Measurements from ENCODE around the gene PLXNA3.
"Not testable (repeated sequence)": the region's sequence is repeated elsewhere in the genome, so short reads cannot be mapped to it uniquely, and the experiment has no call there.

PLXNA3 gene

DNA sequence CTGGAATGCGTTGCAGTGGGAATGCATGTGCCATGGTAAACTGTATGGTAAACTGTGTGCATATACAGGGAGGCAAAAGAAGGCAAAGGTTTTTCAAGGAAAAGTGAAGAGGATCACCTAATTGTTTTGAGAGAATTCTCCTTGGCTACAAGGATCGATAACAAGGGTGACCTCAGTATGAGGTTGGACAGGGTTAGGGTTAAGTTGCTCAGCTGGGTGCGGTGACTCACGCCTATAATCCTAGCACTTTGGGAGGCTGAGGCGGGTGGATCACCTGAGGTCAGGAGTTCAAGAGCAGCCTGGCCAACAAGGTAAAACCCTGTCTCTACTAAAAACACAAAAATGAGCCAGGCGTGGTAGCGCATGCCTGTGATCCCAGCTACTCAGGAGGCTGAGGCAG is 43.3 kb downstream of the PLXNA3 start:
- not testable (repeated sequence) for DNase-seq (ENCODE audit: low read depth in 2 of 2)

DNA sequence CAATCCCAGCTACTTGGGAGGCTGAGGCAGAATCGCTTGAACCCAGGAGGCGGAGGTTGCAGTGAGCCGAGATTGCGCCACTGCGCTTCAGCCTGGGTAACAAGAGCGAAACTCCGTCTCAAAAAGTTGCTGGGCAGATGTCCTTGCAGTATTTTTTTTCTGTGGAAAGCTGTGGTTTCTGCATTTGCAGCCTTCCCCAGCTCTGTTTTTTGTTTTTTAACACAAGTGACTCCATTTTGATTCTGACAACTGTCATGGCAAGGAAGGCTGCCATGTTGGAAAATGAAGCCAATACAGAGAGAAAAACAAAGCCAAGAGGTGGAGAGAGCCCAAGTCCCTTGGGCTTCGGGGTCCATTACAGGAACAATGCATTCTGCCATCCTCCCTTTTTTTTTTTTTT is 44.0 kb downstream of the PLXNA3 start:
- DNase-seq (ENCODE audit: low read depth in 2 of 2): no peak

DNA sequence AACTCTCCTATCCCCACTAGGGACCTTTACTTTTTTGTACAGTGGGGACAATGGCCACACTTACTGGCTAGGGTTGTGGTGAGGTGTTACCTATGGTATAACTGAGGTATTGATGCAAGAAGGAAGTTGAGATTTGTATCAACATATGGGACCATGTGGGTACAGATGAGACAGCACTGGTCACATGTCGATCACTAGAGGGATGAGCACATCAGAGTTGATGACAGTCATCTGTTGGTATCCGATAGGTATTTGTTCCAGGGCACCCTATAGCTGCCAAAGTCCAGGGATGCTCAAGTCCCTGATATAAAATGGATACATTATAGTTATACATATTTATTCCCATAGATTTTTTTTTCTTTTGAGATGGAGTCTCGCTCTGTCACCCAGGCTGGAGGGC is 44.9 kb downstream of the PLXNA3 start:
- no peak for DNase-seq (ENCODE audit: low read depth in 2 of 2)

DNA sequence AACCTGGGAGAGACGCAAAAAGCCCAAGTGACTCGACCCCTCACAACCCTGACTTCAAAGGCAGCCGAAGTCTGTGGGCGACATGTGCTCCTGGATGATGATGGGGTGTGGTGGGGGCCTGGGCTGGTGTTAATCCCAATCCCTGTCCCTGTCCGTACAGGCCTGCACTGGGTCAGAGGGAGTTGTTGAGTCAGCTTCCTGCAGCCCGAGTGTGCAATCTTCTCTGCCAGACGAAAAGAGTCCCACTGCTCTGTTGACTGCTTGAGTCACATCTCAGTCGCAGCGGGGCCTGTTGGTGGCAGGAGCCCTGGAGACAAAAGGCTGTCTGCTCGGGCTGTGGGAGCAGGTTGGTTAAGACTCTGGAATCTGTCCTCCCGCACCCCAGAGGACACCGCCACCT is 47.7 kb downstream of the PLXNA3 start:
- no peak for DNase-seq (ENCODE audit: low read depth in 2 of 2)

DNA sequence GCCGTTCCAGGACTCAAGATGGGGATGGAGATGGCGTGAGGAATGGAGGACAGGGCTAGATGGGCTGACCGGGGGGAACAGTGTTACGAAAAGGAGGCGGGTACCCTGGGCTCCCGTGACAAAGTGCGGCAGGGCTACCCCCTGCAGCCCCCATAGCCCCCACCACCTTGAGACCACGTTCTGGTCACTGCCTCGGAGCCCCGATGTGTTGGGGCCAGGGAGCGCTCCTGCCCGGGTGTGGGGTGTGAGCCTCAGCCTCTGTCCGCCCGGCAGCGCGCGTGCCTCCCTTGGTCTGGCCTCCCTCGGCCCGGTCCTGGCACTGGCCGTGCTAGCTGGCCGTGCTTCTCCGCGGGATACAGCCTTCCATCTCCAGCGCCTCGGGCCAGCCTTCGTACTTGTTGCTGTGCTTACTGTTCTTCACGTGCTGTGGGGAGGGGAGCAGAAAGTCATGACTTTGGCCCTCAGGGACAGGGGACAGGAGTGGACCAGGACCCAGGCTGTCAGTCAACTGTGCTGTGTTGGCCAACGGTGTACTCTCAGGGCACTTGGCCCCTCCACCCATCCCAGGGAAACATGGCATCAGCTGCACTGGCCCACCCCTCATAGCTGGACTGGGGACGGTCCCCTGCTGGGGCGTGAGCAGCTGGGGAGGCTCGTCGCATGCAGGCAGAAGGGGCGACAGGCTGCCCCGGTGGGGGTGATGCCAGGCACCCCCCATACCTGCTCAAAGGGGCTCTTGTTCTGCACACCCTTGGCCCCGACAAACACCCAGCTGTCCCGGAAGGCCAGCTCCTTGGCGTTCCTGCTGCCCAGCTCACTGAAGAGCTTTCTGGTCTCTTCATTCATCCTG is 48.6 kb downstream of the PLXNA3 start:
- DNase-seq (ENCODE audit: low read depth in 2 of 2): no peak

DNA sequence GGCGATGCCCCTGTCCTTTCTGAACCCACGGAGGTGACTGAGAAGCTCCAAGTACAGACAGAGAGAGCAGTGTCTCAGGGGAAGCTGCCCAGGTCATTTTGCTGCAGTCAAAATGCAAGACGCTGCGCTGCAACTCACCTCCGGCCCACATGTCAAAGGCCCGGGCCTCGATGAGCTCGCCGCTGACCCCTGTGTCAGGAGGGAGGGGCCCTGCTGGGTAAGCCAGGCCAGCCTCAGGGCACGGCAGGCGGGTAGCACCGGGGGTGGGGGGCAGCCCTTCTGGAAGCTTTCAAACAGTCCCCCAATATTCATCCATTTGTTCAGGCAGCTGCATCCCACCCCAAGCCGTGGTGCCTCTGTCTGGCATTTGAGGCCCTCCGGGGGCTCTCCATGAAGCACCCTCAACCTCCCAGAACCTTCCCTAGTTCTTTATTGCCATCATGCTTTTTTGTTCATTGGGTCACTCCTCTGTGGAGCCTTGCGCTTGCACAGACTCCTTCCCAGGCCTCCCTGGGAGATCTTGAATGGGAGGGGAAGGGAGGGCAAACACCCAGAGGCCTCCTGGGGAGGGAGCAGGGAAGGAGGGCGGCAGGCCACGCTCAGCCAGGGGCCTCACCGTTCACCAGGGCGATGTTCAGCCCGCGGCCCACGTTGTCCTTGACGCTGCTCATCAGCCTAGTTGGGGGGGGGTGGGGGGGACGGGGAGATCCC is 49.7 kb downstream of the PLXNA3 start:
- DNase-seq (ENCODE audit: low read depth in 2 of 2): no peak

DNA sequence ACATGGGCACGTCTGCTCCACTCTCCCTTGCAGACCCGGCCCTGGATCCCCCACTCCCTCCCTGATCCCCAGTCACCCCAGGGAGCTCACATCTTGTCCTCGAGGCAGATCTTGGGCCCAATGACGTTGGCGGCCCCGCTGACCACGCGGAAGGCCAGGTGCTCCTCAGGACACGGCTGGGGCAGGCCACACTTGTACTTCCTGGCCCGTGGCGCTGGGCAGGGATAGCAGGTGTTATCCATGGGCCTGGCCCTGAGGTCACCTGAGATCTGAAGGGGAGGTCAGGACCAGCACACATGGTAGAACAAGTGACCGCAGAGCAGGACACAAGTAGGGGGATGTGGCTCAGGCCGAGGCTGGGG is 50.3 kb downstream of the PLXNA3 start:
- no peak for DNase-seq (ENCODE audit: low read depth in 2 of 2)

DNA sequence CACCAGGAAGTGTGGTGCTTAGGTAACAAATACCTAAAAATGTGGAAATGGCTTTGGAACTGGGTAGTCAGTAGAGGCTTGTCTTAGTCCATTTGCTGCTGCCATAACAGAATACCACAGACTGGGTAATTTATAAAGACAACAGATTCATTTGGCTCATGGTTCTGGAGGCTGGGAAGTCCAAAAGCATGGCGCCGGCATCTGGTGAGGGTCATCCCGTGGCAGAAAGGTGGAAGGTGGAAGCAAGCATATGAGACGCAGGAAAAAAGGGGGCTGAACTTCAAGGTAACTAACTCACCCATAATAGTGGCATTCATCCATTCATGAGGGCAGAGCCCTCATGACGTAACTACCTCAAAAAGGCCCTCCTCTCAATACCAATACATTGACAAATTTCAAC is 51.4 kb downstream of the PLXNA3 start:
- DNase-seq (ENCODE audit: low read depth in 2 of 2): no peak

DNA sequence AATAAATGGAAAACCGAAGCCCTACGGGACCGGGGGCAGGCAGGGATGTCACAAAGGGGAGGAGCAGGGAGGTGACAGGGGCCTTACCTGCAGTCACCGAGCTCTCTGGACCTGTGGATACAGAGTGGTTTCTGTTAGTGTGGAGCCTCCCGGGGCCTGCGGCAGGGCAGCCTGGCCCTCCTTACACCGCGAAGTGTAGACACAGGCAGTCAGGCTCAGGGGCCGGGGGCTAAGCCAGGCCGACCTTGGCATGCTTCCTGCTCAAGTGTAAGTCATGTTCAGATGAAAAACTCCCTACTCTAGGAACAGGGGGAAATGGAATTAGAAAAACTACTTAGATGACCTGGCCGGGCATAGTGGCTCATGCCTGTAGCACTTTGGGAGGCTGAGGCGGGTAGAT is 53.7 kb downstream of the PLXNA3 start:
- no peak for DNase-seq (ENCODE audit: low read depth in 2 of 2)

DNA sequence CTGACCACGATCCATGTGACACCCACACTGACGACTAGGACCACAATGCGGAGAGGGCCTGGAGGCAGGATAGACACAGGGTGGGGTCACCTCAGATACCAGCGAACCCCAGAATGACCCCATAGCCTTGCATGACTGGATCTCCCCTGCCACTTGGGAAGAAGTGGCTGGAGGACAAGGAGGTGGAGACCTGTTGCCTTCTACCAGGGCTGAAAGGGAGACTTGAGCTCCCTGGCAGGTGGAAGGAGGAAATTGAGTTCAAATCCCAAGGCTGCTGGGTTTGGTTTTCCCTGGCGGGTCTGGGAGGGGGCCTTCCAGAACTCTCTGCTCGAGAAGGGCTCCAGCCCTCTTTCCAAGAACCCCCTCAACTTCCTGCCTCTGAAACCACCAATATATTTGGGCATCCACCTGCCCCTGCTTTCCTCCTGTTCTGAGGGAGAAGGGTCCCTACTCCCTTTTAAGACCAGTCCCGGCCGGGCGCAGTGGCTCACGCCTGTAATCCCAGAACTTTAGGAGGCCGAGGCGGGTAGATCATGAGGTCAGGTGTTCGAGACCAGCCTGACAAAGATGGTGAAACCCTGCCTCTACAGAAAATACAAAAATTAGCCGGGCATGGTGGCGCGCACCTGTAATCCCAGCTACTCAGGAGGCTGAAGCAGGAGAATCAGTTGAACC is 54.9 kb downstream of the PLXNA3 start:
- DNase-seq (ENCODE audit: low read depth in 2 of 2): no peak

DNA sequence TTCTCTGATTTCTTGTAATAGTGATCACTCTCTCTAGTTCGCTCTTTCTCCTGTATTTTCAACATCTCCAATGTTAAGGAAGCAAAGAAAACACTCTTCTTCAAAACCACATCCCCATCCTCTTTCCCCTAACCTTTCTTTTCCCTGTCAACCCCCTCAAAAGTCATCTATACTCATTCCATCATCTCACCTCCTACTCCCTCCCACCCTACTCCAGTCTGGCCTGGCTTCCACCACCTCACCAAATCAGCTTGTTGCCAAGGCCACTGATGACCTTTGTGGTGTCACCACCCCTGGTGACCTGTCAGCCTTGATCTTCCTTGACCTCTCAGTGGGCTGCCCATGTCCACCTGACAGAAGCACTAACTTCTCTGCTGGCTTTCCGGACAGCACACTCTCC is 55.6 kb downstream of the PLXNA3 start:
- no peak for DNase-seq (ENCODE audit: low read depth in 2 of 2)

DNA sequence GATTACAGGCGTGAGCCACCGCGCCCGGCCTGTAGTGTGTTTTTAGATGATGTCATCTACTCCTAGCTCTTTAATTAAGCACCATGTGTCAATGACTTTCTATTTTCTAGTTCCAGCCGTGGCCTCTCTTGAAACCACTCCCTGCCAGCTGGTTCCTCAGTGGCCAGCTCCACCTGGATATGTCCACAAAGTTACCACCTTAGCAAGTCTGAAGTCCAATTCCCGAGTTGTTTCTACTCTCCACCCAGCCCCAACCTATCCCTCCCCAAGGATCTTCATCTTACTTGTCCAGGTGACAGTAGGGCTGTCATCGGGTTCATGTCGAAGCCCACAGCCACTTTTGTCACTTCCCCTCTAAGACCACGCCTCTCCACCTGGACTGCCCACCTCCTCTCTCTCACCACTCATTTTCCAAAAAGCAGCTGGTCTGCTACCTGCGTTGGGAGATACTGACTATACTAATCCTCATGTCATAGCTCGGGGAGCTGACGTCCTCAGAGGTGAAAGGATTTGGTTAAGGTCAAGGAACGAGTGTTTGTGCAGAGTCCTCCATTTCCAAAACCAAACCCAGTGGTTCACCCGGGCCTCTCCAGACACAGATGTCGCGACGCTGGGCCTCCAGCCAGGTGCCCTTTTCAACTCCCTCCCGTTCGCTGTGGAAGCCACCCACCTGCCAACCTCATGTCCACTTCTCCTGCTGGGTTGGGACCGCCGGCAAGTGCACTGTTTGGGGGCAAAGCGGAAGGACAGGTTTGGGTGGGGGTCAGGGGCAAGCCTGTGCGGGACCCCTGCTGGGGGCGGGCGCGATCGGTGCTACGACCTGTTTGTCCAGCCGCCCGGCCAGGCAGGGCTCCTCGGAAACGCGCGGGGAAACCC is 57.2 kb downstream of the PLXNA3 start:
- no peak for DNase-seq (ENCODE audit: low read depth in 2 of 2)

DNA sequence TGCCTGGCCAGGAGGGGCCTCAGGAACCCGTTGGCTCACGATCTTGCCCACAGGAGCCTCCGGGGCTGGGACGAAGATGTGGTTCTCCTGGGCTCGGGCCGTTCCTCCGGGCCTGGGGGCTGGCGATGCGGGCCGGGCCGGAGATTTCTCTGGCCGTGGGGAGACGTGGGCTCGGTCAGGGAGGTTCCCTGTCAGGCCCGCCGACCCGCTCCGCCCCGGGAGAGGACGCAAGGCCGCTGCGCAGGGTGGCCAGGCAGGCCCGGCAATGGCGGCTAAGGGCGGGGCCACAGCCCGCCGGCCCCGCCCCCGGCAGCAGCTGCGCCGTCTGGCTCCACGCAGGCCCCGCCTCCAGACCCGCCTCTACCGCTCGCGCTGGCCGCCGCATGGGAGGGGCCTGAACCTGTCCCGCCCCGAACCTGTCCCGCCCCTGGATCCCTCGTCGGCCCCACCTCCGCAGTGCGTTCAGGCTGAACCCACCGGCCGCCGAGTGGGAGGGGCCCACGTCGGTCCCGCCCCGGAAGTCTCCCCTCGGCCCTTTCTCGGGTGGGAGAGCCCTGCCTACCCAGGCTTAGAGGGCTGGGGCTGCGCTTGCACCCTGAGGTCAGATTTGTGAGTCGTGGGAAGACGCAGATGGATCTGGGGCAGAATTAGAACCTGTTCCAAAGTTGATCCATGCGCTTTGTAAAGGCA is 58.0 kb downstream of the PLXNA3 start, which contains the start of gene FAM3A:
TSS of gene FAM3A (minus strand) at position 267 of the 690 bp plus-strand sequence. CDS start 460 bp downstream, outside the sequence.
- DNase-seq (ENCODE audit: low read depth in 2 of 2): peak; percentile 86 to 87

DNA sequence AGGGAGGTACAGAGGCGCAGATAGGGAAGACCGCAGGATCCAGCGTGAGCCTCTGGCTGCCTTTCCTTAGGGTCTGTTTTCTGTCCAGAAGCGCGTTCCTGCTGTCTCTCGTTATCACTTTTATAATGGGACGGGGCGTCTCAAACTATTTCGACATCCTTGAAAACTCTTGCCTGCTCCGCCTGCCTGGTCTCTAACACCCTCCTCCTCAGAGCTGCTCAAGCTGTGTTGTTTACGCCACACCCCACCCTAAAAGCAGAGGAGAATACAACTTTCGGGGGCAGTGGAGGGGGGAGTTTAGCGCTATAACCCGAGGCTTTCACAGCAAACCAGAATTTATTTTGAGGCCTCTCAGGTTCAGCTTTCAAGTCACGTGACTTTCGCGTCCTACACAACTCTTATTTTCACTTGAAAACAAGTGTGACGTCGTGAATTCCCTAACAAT is 58.6 kb downstream of the PLXNA3 start:
- no peak for DNase-seq (ENCODE audit: low read depth in 2 of 2)

DNA sequence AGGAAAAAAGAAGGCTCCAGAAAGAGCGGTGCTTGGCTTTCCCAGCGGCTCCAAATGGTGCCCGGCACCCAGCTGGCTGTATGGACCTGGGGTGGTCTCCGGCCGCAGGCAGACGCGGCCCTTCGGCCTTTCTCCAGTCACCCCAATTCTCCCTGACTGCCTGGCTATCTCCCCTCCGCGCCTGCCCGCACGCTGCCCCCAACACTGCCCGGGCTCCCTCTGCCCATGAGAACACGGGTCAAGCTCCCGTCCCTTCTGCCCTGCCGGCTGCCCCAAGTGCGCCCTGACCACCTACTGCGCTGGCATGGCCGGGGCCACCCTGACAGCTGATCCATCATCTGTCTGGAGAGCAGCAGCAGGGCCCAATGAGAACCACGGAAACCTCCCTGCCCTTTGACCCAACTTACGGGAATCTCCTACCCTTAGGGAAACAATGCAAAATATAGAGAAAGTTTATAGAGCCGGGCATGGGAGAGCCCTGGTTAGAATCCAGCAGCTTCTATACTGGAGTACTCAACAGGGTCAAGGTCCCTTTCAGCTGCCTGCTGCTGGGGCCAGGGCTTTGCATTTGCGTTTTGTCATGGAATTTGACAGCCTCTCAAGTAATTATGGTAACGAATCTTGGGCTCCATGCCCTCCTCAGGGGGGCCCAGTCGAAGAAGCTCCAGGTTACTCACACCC is 59.2 kb downstream of the PLXNA3 start:
- no peak for DNase-seq (ENCODE audit: low read depth in 2 of 2)

DNA sequence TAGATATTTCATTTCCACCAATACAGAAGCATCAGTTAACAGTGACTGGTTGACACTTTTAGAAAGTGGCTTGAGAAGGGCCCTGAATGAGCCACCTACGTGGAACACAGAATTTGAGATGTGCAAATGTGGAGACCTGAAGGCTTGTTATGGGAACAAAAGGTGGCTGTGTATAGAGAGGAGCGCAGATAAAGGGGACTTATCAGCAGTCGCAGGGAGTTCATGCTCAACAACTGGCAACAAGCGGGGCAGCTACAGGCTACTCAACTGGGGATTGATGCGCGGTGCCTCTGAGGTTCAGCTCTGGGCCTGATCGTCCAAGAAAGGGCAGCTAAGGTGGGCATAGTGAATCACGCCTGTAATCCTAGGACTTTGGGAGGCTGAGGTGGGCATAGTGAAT is 61.3 kb downstream of the PLXNA3 start:
- no peak for DNase-seq (ENCODE audit: low read depth in 2 of 2)

DNA sequence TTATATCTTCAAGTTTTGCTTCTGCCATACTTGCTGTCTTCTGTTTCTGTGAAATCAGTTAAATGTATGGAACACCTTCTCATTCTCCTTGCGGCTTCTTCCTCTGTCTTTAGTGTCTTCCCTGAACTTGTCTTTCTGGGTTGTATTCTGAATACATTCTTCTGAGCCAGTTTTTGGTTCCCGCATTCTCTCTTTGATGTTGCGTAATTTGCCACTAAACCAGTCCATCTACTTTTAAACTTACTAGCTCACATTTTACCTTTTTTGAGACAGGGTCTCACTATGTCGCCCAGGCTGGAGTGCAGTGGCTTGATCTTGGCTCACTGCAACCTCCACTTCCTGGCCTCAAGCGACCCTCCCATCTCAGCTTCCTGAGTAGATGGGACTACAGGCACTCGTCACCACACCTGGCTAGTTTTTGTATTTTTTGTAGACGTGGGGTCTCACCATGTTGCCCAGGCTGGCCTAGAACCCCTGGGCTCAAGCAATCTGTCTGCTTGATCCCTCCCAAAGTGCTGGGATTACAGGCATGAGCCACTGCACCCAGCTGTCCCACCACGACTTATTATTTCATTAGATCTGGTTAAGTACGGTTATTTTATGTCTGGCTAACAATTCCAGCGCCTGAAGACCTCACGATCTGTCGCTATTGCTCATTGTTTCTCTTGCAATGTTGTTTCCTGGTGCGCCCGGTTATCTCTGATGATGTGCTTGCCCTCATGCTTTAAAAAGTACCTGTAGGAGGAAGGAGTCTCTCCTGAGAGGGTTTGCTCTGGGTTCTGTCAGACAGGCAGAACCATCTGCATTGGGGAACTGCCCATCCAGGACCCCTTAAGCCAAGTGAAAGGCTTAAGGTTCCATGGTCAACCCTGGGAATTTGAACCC is 67.8 kb downstream of the PLXNA3 start:
- no peak for DNase-seq (ENCODE audit: low read depth in 2 of 2)

DNA sequence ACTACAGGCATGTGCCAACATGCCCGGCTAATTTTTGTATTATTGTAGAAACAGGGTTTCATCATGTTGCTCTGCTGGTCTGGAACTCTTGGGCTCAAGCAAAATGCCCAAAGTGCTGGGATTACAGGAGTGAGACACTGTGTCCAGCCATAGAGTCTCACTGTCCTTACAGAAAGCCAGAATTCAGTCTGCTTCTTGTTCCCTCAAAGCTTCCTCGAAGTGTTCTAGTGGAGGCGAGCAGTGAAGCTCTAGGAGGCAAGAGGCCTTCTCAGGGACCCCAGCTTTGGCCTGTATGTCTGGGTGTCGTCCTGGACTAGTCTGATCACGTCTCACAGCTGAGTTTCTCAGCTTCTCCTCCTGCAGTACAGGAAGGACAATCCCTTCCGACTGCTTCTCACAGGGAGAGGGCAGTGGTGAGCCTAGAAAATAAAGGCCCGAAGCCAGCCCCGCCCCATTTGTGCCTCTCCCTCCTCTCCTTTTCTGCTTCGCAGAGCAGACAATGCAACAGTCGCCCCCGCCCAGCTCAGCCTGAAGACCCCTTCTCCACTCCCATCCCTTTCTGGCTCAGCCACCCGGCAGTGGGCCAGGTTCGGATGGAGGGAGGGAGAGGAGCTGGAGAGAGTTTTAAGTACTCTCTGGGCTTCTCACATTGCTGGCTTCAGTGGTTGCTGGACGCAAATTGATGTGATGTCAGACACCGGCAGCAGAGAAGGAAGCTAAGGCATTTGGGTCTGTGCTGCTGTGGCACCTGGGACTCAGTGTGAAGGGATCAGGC is 69.0 kb downstream of the PLXNA3 start:
- no peak for DNase-seq (ENCODE audit: low read depth in 2 of 2)
